NCI-H82 treated with DMSO at 0.1 percent for 48 hours (cell line): ENCODE data around the gene AUTS2.

Source experiments
- DNase-seq: peaks from one replicate; lab custom pipeline; 2025; ENCODE audit not compliant: unreplicated experiment; lab: John Stamatoyannopoulos, UW

The AUTS2 gene

GRCh38 chr7:69599955-69600709 is 1.9 kb downstream of the AUTS2 start:
- DNase-seq = no peak

DNA sequence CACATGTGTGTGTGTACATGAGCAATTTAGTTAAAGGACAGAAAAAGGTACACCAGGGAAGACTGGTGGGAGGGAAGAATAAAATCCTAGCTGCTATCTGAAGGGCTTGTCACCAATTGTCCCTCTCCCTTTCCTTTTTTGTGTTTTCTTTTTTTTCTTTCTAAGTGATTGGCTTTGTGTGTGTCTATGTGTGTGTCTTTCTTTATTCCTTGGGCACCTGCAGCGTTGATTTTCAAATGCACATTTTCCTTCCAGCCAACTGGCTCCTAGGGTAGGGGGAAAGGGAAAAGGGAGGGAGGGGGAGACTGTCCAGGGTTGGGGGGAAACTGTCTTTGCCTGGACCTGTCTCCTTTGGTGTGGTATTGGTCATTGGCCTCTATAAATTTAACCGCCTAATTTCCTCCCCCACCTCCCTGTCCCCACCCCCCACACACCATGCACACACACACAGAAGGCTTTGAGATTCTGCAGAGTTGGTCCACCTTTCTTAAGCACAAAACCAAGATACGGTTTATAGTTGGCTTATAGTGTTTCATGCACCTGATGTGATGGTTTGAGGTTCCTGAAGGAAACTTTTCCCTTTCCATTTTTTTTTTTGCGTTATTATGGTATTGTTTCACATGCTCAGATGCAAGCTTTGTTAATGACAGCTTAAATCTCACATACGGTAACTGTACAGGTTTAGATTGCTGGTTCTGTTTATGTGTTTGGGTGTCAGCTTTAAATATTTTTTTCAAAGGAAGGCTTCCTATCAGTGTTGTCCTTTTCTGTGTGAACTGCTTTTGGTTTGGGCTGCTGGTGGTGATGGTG is 2.6 kb downstream of the AUTS2 start:
- DNase-seq = no peak

- DNase-seq = no peak
These were observed 4.2 kb downstream of the AUTS2 start for GRCh38 chr7:69602522-69602921.

DNA sequence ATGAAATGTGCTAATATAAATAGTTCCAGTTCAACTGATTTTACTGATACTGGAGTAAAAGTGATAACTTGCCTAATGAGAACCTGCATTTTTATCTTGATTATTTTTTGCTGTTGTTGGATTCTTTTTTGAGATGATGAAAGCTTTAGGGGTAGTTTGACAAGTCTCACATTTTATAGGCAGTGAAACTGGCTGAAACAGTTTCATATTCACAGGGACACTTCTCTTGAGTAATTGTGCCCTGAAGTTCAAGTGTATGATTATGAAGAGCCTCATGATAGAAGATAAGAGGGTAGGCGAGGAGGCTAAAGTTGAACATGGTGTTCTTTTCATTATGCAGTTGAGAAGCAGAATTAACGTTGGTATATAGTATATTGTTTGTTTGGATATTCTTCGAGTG is 5.1 kb downstream of the AUTS2 start:
- no peak for DNase-seq

GRCh38 chr7:69603937-69604494 is 5.7 kb downstream of the AUTS2 start:
- no peak for DNase-seq

DNA sequence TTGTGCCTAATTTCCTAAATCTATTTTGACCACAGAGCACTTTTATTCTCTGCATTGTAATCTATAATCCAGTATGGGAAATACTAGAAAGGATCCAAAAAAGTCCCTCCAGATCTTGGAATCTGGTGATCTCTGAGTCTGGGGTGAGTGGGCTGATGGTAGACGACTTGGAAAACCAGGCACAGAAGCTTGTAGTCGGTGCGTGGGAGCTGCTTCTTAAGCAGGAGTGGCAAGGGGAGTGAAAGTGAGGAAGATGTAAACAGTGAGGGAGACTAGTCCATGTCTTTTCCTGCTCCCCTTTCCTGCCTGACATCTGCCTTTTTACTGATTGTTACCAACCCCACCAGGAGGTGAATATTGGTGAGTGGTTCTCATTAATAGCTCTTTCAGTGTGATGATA is 6.8 kb downstream of the AUTS2 start:
- no peak for DNase-seq

DNA sequence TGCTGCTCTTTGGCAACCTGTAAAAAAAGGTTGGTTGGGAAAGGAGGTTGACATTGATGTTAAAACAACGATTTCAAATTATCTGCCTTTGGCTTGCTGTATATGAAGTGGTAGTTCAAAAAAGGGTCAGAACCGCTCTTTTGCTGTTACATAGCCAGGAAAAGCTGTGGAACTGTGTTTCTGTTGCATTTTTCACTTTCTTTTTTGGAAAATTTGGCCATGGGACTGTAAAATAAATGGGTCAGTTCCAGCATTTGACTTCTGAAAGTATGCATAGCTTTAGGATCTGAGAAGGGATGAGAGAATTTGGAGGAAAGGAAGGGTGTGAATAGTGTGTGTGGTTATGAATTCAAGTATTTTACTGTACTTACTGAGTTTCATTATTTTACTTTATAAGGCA is 7.3 kb downstream of the AUTS2 start:
- DNase-seq = no peak

GRCh38 chr7:69608049-69608448 is 9.8 kb downstream of the AUTS2 start:
- no peak for DNase-seq

GRCh38 chr7:69608878-69609277 is 10.6 kb downstream of the AUTS2 start:
- no peak for DNase-seq

DNA sequence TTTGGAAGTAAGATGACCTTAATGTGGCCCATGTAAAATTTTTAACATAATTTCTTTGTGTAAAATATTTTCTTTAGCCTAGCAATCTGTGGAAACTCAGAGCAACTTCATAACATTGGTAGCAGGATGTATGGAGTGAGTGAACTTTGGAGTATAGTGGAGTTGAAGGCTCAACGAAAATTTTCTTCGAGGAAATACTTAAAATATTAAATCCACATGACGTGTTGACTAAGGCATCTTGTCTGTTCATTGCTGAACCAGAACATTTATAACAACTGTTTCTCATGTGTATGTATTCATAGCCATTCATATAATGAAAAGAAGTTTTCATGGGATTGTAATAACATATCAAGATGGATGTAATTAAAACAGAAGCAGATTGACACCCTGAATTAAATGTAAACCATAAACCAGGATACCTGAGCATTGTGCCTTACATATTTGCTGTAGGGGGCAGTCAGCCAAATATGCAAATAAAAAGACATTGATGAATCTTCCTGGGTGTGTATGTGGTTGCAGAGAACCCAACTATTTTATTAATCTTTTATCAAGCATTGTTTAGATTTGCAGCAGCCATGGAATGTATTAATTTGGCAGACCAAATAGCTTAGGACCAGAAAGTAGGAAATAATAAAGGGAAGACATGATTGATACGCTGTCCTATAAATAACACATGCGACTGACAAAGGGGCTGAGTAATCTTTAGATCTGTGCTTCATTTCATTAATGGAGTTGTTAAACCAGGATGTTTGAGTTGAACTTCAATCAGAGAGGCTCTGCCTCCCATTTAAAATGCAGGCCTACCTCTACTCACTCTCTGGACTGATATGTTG is 11.5 kb downstream of the AUTS2 start:
- DNase-seq = no peak

GRCh38 chr7:69610374-69611084 is 12.3 kb downstream of the AUTS2 start:
- no peak for DNase-seq

DNA sequence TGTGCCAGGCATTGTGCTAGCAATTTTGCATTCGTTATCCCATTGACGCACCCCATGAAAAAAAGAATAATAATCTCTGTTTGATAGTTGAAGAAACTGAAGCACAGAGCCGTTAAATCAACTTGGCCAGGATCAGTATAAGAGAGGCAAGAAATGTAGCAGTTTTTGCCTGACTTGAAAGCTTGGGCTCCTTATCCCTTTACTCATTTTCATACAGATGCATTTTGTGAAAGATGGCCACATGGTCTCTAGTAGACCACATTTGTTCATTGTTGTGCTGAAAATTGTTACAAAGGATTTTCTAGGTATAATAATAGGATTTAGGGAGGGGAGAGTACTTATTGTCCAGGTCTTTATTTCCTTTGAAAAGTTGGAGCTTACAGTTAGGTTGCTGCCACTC is 14.7 kb downstream of the AUTS2 start:
- no peak for DNase-seq

GRCh38 chr7:69613846-69614245 is 15.6 kb downstream of the AUTS2 start:
- no peak for DNase-seq

DNA sequence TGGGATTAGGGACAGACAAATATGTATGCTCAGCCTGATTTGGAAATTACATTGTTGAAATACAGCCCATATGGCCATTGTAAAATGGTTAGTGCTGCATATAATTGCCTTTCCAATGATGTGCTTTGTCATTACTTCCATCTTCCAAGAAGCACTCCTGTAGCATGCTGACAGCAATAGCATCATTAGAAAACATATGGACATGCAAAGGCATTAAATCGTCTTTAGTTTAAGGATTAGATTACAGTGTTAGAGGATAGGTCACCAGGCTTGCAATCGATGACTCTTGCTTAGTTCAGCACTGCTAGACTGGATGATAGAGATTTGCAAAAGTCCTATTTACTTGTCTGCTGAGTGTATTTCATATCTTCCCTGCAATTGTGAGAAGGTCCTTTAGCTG is 17.4 kb downstream of the AUTS2 start:
- DNase-seq = peak; percentile 86

GRCh38 chr7:69617364-69617763 is 19.1 kb downstream of the AUTS2 start:
- no peak for DNase-seq

GRCh38 chr7:69619054-69619453 is 20.8 kb downstream of the AUTS2 start:
- no peak for DNase-seq

GRCh38 chr7:69619635-69620034 is 21.4 kb downstream of the AUTS2 start:
- no peak for DNase-seq

DNA sequence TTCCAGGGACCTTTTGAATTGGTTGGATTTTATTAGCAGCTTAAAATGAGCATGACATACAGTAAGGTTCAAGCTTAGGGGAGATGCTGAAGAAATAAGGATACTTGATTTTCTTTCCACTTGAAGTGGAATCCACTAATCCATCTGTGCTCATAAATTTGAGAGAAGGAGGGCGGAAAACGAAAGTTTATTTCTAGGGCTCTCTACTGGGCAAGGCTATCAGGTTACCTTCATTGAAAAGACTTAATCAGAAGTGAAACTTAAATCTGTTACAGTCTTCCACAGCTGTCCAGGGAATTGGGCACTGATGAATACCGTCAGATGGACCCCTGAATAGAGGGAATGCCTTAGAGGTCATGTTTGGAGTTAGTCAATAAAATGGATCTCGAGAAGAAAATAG is 21.8 kb downstream of the AUTS2 start:
- peak; percentile 38 for DNase-seq

GRCh38 chr7:69620650-69621049 is 22.4 kb downstream of the AUTS2 start:
- DNase-seq = no peak

GRCh38 chr7:69622014-69622835 is 23.9 kb downstream of the AUTS2 start:
- no peak for DNase-seq
